ENCODE data around the gene KRT32.

Gene KRT32

DNA sequence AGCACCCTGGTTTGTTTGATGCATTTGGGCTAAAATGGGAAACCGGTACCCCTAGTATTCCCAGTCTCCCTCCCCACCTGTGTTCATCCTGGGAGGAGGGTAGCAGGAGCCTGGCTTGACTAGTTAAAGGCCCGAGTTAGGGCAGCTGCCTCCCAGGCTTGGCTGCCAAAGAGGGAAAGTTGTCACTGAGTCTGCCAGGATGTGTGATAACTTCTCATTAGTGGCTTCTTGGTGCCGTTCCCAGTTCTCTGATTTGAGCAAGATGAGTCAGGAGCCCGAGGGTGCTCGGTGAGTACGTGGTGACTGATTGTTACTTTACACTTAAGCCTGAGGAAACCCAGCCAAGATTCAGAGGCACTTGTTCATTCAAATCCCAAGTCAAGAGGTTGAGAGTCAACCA lies 2.5 kb downstream of the KRT32 start:
- TF ChIP-seq, protein P1, sequence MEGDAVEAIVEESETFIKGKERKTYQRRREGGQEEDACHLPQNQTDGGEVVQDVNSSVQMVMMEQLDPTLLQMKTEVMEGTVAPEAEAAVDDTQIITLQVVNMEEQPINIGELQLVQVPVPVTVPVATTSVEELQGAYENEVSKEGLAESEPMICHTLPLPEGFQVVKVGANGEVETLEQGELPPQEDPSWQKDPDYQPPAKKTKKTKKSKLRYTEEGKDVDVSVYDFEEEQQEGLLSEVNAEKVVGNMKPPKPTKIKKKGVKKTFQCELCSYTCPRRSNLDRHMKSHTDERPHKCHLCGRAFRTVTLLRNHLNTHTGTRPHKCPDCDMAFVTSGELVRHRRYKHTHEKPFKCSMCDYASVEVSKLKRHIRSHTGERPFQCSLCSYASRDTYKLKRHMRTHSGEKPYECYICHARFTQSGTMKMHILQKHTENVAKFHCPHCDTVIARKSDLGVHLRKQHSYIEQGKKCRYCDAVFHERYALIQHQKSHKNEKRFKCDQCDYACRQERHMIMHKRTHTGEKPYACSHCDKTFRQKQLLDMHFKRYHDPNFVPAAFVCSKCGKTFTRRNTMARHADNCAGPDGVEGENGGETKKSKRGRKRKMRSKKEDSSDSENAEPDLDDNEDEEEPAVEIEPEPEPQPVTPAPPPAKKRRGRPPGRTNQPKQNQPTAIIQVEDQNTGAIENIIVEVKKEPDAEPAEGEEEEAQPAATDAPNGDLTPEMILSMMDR (conservative IDR thresholded peaks at IDR 0.05; ENCODE audit: low read depth, low read length), result no peak
- DNase-seq (ENCODE audit: low read depth), result peak; percentile 69
- H3K4me3 ChIP-seq (ENCODE audit: low read depth, low read length), result no peak overlapping the region

DNA sequence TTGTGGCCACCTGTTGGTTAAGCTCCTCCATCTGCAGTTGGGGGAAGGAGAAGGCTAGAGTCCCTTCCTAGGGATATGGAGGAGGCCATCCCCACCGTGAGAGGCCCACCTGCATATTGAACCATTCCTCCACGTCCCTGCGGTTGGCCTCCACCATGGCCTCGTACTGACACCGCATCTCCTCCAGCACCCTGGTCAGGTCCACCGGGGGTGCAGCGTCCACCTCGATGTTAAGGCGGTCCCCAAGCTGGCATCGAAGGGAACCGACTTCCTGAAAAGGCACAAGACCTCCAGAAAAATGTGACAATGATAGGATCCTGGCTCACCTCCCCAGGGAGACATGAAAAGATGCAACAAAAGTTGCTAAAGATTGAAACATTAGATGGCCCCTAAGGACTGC lies 3.0 kb downstream of the KRT32 start:
- H3K4me3 ChIP-seq (ENCODE audit: low read depth, low read length), result no peak overlapping the region
- TF ChIP-seq, protein P1 (conservative IDR thresholded peaks at IDR 0.05; ENCODE audit: low read depth, low read length), result no peak
- no peak for DNase-seq (ENCODE audit: low read depth)

- TF ChIP-seq, protein P1 (conservative IDR thresholded peaks at IDR 0.05; ENCODE audit: low read depth, low read length), result no peak
- DNase-seq (ENCODE audit: low read depth), result no peak
- H3K4me3 ChIP-seq (ENCODE audit: low read depth, low read length), result no peak overlapping the region
These were observed 3.4 kb downstream of the KRT32 start for GRCh38 chr17:41463746-41464145.

DNA sequence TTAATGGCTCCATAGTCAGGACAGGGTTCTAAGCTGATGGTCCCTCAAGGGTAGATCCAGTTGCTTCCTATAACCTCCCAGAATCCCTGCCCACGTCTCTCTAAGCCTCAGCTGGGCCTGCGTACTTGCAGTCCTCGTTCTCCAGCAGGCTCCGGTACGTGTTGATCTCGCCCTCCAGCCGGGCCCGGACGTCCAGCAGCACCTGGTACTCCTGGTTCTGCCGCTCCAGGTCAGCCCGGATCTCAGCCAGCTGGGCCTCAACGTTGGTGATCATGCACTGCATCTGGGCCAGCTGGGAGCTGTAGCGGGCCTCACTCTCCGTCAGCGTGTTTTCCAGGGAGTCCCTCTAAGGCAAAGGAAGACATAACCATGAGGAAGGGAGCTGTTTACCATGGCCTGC lies 4.5 kb downstream of the KRT32 start:
- no peak for DNase-seq (ENCODE audit: low read depth)
- TF ChIP-seq, protein P1 (conservative IDR thresholded peaks at IDR 0.05; ENCODE audit: low read depth, low read length), result no peak

DNA sequence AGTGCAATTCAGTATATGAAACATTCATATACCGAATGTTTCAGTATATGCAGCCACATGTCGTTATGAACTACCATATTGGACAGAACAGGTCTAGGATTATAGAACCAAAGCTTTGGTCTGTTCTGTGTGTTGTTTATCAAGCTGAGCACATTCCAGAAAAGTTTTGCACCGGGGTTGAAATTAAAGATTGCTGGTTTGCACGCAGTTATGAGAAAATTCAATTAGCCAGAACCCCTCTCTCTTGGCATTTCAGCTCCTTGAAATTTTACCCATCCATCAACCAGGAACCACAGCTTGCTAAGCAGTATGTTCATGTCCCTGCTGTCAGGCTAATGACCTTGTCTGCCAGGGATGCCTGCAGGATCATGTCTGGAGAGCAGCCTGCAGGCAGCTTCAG lies 9.5 kb downstream of the KRT32 start:
- no peak for DNase-seq (ENCODE audit: low read depth)
- TF ChIP-seq, protein P1 (conservative IDR thresholded peaks at IDR 0.05; ENCODE audit: low read depth, low read length), result no peak
- H3K4me3 ChIP-seq (ENCODE audit: low read depth, low read length), result no peak overlapping the region

More for the DNA sequence above, 4.5 kb downstream of the KRT32 start:
- no peak overlapping the region for H3K4me3 ChIP-seq (ENCODE audit: low read depth, low read length)

- H3K4me3 ChIP-seq (ENCODE audit: low read depth, low read length), result no peak overlapping the region
- DNase-seq (ENCODE audit: low read depth), result no peak
- TF ChIP-seq, protein P1 (conservative IDR thresholded peaks at IDR 0.05; ENCODE audit: low read depth, low read length), result peak; percentile 25
These were observed 11.0 kb downstream of the KRT32 start for GRCh38 chr17:41456204-41456603.

- no peak for DNase-seq (ENCODE audit: low read depth)
These were observed 11.9 kb downstream of the KRT32 start for GRCh38 chr17:41455236-41455635.

More at GRCh38 chr17:41455236-41455635, 11.9 kb downstream of the KRT32 start:
- TF ChIP-seq, protein P1 (conservative IDR thresholded peaks at IDR 0.05; ENCODE audit: low read depth, low read length), result no peak
- no peak overlapping the region for H3K4me3 ChIP-seq (ENCODE audit: low read depth, low read length)
